Osteocyte (in vitro differentiated cells): ENCODE data around the gene C19orf18. TPM values are rescaled to one million over a fixed set of nuclear protein-coding genes. Genes with fewer than 3 reads are reported as not detected.

ENCODE experiments used
- DNase-seq: peaks from one replicate; pipeline ENCODE4 v3.0.0; 2021; ENCODE audit warnings: mixed read lengths; ENCODE audit not compliant: unreplicated experiment; ENCODE audit errors: extremely low spot score
- H3K27ac Mint-ChIP-seq: one replicate; pipeline ENCODE4 v1.8.0; 2021; ENCODE audit warnings: mild to moderate bottlenecking, mixed read lengths; ENCODE audit not compliant: unreplicated experiment
- H3K27me3 Mint-ChIP-seq: one replicate; pipeline ENCODE4 v1.8.0; 2021; ENCODE audit warnings: mixed read lengths; ENCODE audit not compliant: unreplicated experiment
- H3K36me3 Mint-ChIP-seq: one replicate; pipeline ENCODE4 v1.8.0; 2021; ENCODE audit warnings: mixed read lengths; ENCODE audit not compliant: unreplicated experiment
- H3K4me1 Mint-ChIP-seq: one replicate; pipeline ENCODE4 v1.8.0; 2021; ENCODE audit warnings: mixed read lengths; ENCODE audit not compliant: unreplicated experiment
- H3K4me3 Mint-ChIP-seq: one replicate; pipeline ENCODE4 v1.8.0; 2021; ENCODE audit warnings: mild to moderate bottlenecking, moderate library complexity, mixed read lengths; ENCODE audit not compliant: unreplicated experiment
- H3K9me3 Mint-ChIP-seq: one replicate; pipeline ENCODE4 v1.8.0; 2021; ENCODE audit warnings: mixed read lengths; ENCODE audit not compliant: unreplicated experiment
- CTCF ChIP-seq: fragments of 200-600 bp; sonication (generic); IDR thresholded peaks from 2 replicates; pipeline ENCODE4 v1.5.0; 2021; ENCODE audit warnings: antibody characterized with exemption, mild to moderate bottlenecking, moderate library complexity
- total RNA-seq: library from RNA; stranded (reverse); gene quantifications from 2 replicates; pipeline ENCODE4 v1.2.1, GENCODE V29; 2021

Gene C19orf18
- total RNA-seq, 1 donor from 2014 or later = 1.4 TPM

GRCh38 chr19:57949296-57949695 is 25.0 kb downstream of the C19orf18 start:
- H3K27me3 Mint-ChIP-seq = no peaks in the 10 kb centered on the region
- H3K4me1 Mint-ChIP-seq = peaks cover 15% of the 10 kb centered on the region
- H3K36me3 Mint-ChIP-seq = peaks cover 15% of the 10 kb centered on the region
- no peak overlapping the region for H3K4me3 Mint-ChIP-seq
- H3K27ac Mint-ChIP-seq = no peak overlapping the region
- DNase-seq = no peak
- H3K9me3 Mint-ChIP-seq = peaks cover 36% of the 10 kb centered on the region
- no peak for TF ChIP-seq CTCF

GRCh38 chr19:57947419-57948134 is 26.8 kb downstream of the C19orf18 start, which contains the start of gene ZNF256:
Gene ZNF256, minus strand, starts transcription at chr19:57947706. Its CDS starts 232 bp downstream, at chr19:57947474.
- Mint-ChIP-seq H3K36me3 (peaks cover 33% of the 10 kb centered on the region), H3K27me3 (no peaks in the 10 kb centered on the region), H3K9me3 (peaks cover 29% of the 10 kb centered on the region), H3K4me3 (peak within 1 kb of the TSS; percentile 95), H3K27ac (peak within 1 kb of the TSS; percentile 94), H3K4me1 (peaks cover 15% of the 10 kb centered on the region)
- peak; percentile 97 for DNase-seq
- TF ChIP-seq CTCF = peak; percentile 64

- H3K9me3 Mint-ChIP-seq = peaks cover 32% of the 10 kb centered on the region
- peak overlapping the region; percentile 95 for H3K4me3 Mint-ChIP-seq
- peaks cover 15% of the 10 kb centered on the region for H3K4me1 Mint-ChIP-seq
- peaks cover 38% of the 10 kb centered on the region for H3K36me3 Mint-ChIP-seq
- peak overlapping the region; percentile 94 for H3K27ac Mint-ChIP-seq
- H3K27me3 Mint-ChIP-seq = no peaks in the 10 kb centered on the region
- no peak for DNase-seq
- TF ChIP-seq CTCF = no peak
Observed at GRCh38 chr19:57947088-57947418, 27.3 kb downstream of the C19orf18 start.

- Mint-ChIP-seq H3K4me3 (peak overlapping the region; percentile 95), H3K9me3 (peaks cover 33% of the 10 kb centered on the region), H3K27me3 (no peaks in the 10 kb centered on the region), H3K27ac (no peak overlapping the region), H3K36me3 (peaks cover 45% of the 10 kb centered on the region), H3K4me1 (peaks cover 15% of the 10 kb centered on the region)
- DNase-seq = no peak
- no peak for TF ChIP-seq CTCF
Observed at GRCh38 chr19:57946316-57946715, 28.0 kb downstream of the C19orf18 start.

GRCh38 chr19:57941593-57941992 is 32.7 kb downstream of the C19orf18 start:
- peaks cover 8% of the 10 kb centered on the region for H3K4me1 Mint-ChIP-seq
- H3K36me3 Mint-ChIP-seq = peaks cover 62% of the 10 kb centered on the region
- peaks cover 42% of the 10 kb centered on the region for H3K9me3 Mint-ChIP-seq
- H3K27me3 Mint-ChIP-seq = no peaks in the 10 kb centered on the region
- no peak for TF ChIP-seq CTCF
- H3K27ac Mint-ChIP-seq = no peak overlapping the region
- DNase-seq = no peak
- H3K4me3 Mint-ChIP-seq = no peak overlapping the region
